Gastroesophageal sphincter (tissue), 3 donors: ENCODE results near the gene MKRN2.

ENCODE experiments used
- CTCF ChIP-seq, 4 experiments: fragments of 200-600 bp in 2 of 4; fragments of 450-650 bp in 2 of 4; sonication (generic) in 1 of 4; IDR thresholded peaks; one replicate each; pipeline ENCODE4 v1.5.1; 2017 to 2019; ENCODE audit warnings: antibody characterized with exemption in 4 of 4, mild to moderate bottlenecking in 2 of 4, moderate library complexity in 2 of 4
- POLR2A ChIP-seq, 2 donors: fragments of 450-650 bp; IDR thresholded peaks; one replicate each; pipeline ENCODE4 v1.6.1; 2017; ENCODE audit warnings: antibody characterized with exemption in 2 of 2, mild to moderate bottlenecking in 2 of 2, moderate library complexity in 1 of 2

- no peak for TF ChIP-seq POLR2A (IDR thresholded peaks at IDR 0.05)
- no peak for TF ChIP-seq CTCF (IDR thresholded peaks at IDR 0.05)
Observed at GRCh38 chr3:12584083-12584482, 27.2 kb downstream of the MKRN2 start.
